ENCODE results near the gene ATP6V0A1.

The ATP6V0A1 gene

DNA sequence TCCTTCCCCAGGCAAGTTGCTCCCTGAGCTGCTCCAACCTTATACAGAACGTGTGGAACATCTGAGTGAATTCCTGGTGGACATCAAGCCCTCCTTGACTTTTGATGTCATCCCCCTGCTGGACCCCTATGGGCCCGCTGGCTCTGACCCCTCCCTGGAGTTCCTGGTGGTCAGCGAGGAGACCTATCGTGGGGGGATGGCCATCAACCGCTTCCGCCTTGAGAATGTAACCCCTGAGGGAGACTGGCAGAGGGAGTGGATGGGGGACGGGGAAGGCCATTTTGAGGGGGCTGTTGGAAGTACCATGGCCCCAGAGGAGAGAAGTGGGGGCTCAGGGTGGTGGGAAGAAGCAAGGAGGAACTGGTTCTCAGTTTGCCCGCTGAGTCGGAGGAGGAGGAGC is 105.3 kb downstream of the ATP6V0A1 start:
- no peak for DNase-seq (ENCODE audit: extremely low read depth, insufficient read length)
- TF ChIP-seq CTCF (IDR thresholded peaks at IDR 0.05; ENCODE audit: insufficient read depth, low read length, poor library complexity, severe bottlenecking), result no peak
- Histone ChIP-seq H3K36me3 (ENCODE audit: control insufficient read depth, insufficient read depth, low read length) (peaks cover 35% of the 10 kb centered on the region), H3K4me3 (replicated peaks; ENCODE audit: low read depth, low read length) (peak overlapping the region; percentile 97), H3K27me3 (replicated peaks; ENCODE audit: control insufficient read depth, insufficient read depth, low read length) (no peaks in the 10 kb centered on the region)

- Histone ChIP-seq H3K27me3 (replicated peaks; ENCODE audit: control insufficient read depth, insufficient read depth, low read length) (no peaks in the 10 kb centered on the region), H3K36me3 (ENCODE audit: control insufficient read depth, insufficient read depth, low read length) (peaks cover 44% of the 10 kb centered on the region), H3K4me3 (replicated peaks; ENCODE audit: low read depth, low read length) (no peak overlapping the region)
- TF ChIP-seq CTCF (IDR thresholded peaks at IDR 0.05; ENCODE audit: insufficient read depth, low read length, poor library complexity, severe bottlenecking), result no peak
- no peak for DNase-seq (ENCODE audit: extremely low read depth, insufficient read length)
These were observed 106.3 kb downstream of the ATP6V0A1 start for GRCh38 chr17:42564815-42565522.

DNA sequence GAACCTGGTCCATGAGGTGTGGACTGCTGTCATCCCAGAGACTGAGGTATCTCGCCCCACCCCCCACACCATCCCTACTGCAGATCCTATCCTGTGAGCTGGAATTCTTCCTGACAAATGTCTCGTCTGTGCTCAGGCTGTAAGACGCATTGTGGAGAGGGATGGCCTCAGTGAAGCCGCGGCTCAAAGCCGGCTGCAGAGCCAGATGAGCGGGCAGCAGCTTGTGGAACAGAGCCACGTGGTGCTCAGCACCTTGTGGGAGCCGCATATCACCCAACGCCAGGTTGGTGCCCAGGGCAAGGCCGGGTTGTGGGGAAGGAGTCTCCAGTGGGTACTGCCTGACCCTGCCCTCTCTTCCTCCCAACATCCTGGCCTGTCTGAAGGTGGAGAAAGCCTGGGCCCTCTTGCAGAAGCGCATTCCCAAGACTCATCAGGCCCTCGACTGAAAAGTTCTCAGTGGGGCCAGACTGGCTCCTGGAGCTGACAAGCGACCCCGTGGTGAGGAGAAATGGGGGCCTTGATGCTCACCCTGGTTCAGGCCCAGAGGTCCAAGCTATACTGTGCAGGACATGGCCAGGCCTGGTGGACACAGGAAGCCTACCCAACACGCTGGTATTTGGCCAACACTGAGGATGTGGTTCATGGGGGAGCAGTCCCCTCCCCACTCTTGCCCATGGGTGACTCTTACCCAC is 107.0 kb downstream of the ATP6V0A1 start:
- no peak for TF ChIP-seq CTCF (IDR thresholded peaks at IDR 0.05; ENCODE audit: insufficient read depth, low read length, poor library complexity, severe bottlenecking)
- Histone ChIP-seq H3K4me3 (replicated peaks; ENCODE audit: low read depth, low read length) (no peak overlapping the region), H3K27me3 (replicated peaks; ENCODE audit: control insufficient read depth, insufficient read depth, low read length) (no peaks in the 10 kb centered on the region), H3K36me3 (ENCODE audit: control insufficient read depth, insufficient read depth, low read length) (peaks cover 45% of the 10 kb centered on the region)
- DNase-seq (ENCODE audit: extremely low read depth, insufficient read length), result no peak

GRCh38 chr17:42566215-42566882 is 107.7 kb downstream of the ATP6V0A1 start:
- Histone ChIP-seq H3K4me3 (replicated peaks; ENCODE audit: low read depth, low read length) (peak overlapping the region; percentile 91), H3K27me3 (replicated peaks; ENCODE audit: control insufficient read depth, insufficient read depth, low read length) (no peaks in the 10 kb centered on the region), H3K36me3 (ENCODE audit: control insufficient read depth, insufficient read depth, low read length) (peaks cover 46% of the 10 kb centered on the region)
- no peak for TF ChIP-seq CTCF (IDR thresholded peaks at IDR 0.05; ENCODE audit: insufficient read depth, low read length, poor library complexity, severe bottlenecking)
- no peak for DNase-seq (ENCODE audit: extremely low read depth, insufficient read length)

- peak within 1 kb of the TSS; percentile 91 for H3K4me3 ChIP-seq (replicated peaks; ENCODE audit: low read depth, low read length)
- DNase-seq (ENCODE audit: extremely low read depth, insufficient read length), result peak; percentile 95
- H3K27me3 ChIP-seq (replicated peaks; ENCODE audit: control insufficient read depth, insufficient read depth, low read length), result no peaks in the 10 kb centered on the region
- H3K36me3 ChIP-seq (ENCODE audit: control insufficient read depth, insufficient read depth, low read length), result peaks cover 52% of the 10 kb centered on the region
- TF ChIP-seq CTCF (IDR thresholded peaks at IDR 0.05; ENCODE audit: insufficient read depth, low read length, poor library complexity, severe bottlenecking), result no peak
These were observed 108.3 kb downstream of the ATP6V0A1 start, which contains the start of gene MLX for GRCh38 chr17:42566883-42567573. Gene MLX, plus strand, starts transcription at chr17:42567100. Its CDS starts 25 bp downstream, at chr17:42567125.

All from GM06990 (cell line).